Measurements from ENCODE around the gene FAM228A.

GRCh38 chr2:24175631-24176187, 856 bp downstream of the FAM228A start:
- TF ChIP-seq POLR2A (IDR thresholded peaks at IDR 0.05) = no peak
- no peak for TF ChIP-seq CTCF (IDR thresholded peaks at IDR 0.05)
- TF ChIP-seq POLR2AphosphoS5 (IDR thresholded peaks at IDR 0.05) = no peak
